WI38 (cell line): ENCODE results near the gene CBX6.

Experiments used
- H3K4me3 ChIP-seq: 2 replicates; pipeline ENCODE4 v1.5.1; 2011; ENCODE audit warnings: low read depth, mild to moderate bottlenecking, control low read depth, low read length
- CTCF ChIP-seq: IDR thresholded peaks from 2 replicates; pipeline ENCODE4 v1.5.1; 2012; ENCODE audit warnings: low read depth, mild to moderate bottlenecking, control low read depth, low read length

CBX6 gene

DNA sequence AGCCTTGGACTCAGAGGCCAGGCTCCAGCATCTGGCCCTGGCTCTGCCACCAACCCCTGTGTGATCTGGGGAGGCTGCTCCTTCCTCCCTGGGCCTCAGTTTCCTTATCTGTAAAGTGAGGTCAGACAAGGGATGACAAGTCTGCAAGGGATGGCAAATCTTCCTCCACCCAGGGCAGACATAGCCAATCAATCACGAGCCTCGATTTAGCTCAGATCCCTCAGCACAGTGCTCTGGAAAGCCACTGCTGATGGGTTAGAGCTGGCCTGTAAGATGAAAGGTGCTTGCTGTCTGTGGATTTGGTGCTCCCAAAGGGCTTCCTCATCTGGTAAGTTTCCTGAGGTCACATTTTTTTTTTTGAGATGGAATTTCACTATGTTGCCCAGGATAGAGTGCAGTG lies 48.4 kb downstream of the CBX6 start:
- no peak overlapping the region for H3K4me3 ChIP-seq
- TF ChIP-seq CTCF = no peak

DNA sequence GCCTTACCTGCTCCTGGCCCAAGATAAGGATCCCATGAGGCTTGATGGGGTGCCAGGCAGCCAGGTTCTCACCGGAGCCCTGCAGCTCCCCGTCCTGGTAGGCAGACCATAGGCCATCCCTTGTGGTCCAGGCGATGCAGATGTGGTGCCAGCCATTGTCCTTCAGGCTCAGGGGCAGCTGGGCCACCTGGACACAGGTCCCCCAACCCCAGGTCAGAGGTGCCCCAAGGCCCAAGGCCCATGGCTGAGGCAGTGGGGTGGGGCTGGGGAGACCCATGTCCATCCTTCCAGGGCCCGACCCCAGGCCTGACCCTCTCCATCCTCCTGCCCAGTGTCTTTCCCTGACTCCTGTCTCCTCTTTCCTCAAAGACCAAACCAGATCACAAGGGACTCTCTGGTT lies 48.9 kb downstream of the CBX6 start:
- TF ChIP-seq CTCF = no peak
- no peak overlapping the region for H3K4me3 ChIP-seq

- TF ChIP-seq CTCF = no peak
Observed at GRCh38 chr22:38820020-38820419, 52.0 kb downstream of the CBX6 start.

DNA sequence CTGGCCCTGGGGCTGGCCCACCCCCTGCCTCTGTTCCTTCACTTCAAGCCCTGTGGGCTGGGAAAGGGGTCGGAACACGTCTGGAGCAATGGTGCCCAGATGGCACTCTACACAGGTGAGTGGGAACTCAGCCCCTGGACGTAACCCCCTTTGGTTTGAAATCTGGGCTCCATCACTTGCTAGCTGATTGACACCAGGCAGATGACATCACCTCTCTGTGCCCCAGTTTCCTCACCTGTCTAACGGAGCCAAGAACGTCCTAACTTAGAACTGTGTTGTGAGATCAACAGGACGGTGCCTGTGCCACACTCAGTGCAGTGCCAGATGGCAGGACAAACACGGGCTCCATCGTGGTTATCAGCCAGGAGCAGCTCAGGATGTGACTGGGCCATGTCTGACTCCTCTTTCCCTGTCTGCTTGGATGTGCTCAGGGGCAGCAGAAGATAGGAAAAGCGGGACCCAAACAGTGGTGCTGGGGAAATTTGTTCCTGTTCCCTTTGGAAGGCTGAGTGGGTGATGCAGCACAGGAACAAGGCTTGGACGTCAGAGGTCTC lies 52.6 kb downstream of the CBX6 start:
- no peak for TF ChIP-seq CTCF
- H3K4me3 ChIP-seq = no peak overlapping the region

More at GRCh38 chr22:38820020-38820419, 52.0 kb downstream of the CBX6 start:
- no peak overlapping the region for H3K4me3 ChIP-seq

DNA sequence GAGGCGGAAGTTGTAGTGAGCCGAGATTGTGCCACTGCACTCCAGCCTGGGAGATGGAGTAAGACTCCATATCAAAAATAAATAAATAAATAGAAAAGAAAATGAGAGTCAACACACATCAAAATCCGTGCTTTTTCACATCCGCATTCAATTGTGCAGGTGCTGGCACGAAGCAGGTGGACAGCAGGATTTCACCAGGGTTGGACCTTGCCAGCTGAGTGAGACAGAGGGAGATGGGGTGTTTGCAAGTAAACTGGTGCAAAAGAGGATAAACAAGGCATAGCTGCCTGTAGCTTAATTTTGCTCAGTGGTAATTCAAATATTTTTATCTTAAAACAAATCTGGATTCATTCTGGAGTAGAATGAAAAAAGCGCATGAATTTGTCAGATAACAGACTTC lies 54.8 kb downstream of the CBX6 start:
- no peak overlapping the region for H3K4me3 ChIP-seq
- TF ChIP-seq CTCF = no peak

DNA sequence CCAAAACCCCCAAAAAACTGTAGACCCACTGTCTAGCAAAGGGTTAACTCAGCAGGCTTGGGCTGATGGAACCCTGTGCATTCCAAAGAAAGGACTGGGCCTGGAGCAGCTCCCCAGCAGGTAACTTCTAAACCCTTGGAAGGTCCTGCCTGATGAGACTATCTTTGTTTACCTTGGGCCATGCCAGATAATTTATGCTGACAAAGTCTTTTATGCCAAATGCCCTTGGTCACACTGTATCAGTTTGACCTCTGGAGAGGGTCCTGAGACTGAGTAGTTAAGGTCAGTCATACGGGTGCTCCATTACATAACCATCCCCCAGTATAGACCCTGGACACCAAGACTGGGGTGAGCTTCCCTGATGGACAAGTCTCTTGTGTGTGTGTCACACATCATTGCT lies 56.2 kb downstream of the CBX6 start:
- no peak for TF ChIP-seq CTCF
- H3K4me3 ChIP-seq = no peak overlapping the region
